Esophagus muscularis mucosa (tissue), 4 donors: Measurements from ENCODE around the gene CSMD2. TPM values are rescaled to one million over a fixed set of nuclear protein-coding genes. Genes with fewer than 3 reads are reported as not detected.

ENCODE experiments used
- DNase-seq: peaks from one replicate; pipeline ENCODE4 v3.0.0-alpha.2; 2017; ENCODE audit errors: extremely low spot score
- H3K27ac ChIP-seq, 4 donors: fragments of 200-600 bp; sonication (generic); replicated peaks in 1 of 4; 1 replicate in 3 of 4; 2 replicates in 1 of 4; pipeline ENCODE4 v1.5.1; 2016 to 2019; ENCODE audit warnings: mild to moderate bottlenecking in 1 of 4
- H3K27me3 ChIP-seq, 4 donors: fragments of 200-600 bp; sonication (generic); one replicate each; pipeline versions ENCODE4 v1.5.1 to v1.6.0; 2016 to 2019
- H3K36me3 ChIP-seq, 4 donors: fragments of 200-600 bp; sonication (generic); one replicate each; pipeline ENCODE4 v1.5.1; 2016 to 2019
- H3K4me1 ChIP-seq, 4 donors: fragments of 200-600 bp; sonication (generic); one replicate each; pipeline ENCODE4 v1.5.1; 2016 to 2019
- H3K4me3 ChIP-seq, 4 donors: fragments of 200-600 bp; sonication (generic); 1 replicate in 2 of 4; 2 replicates in 2 of 4; pipeline ENCODE4 v1.5.1; 2016 to 2019; ENCODE audit warnings: mild to moderate bottlenecking in 4 of 4, moderate library complexity in 1 of 4
- H3K9me3 ChIP-seq, 4 donors: fragments of 200-600 bp; sonication (generic); 1 replicate in 3 of 4; 2 replicates in 1 of 4; pipeline ENCODE4 v1.5.1; 2016 to 2019
- CTCF ChIP-seq, 3 experiments: fragments of 200-600 bp in 2 of 3; fragments of 450-650 bp in 1 of 3; sonication (generic) in 2 of 3; IDR thresholded peaks; one replicate each; pipeline ENCODE4 v1.5.1; 2017 to 2019; ENCODE audit warnings: antibody characterized with exemption in 3 of 3, mild to moderate bottlenecking in 2 of 3, moderate library complexity in 1 of 3
- EP300 ChIP-seq: sonication (generic); formaldehyde crosslinking; IDR thresholded peaks from one replicate; pipeline ENCODE4 v1.6.1; 2017; ENCODE audit warnings: antibody characterized with exemption
- POLR2A ChIP-seq: fragments of 450-650 bp; IDR thresholded peaks from one replicate; pipeline ENCODE4 v1.6.1; 2017; ENCODE audit warnings: antibody characterized with exemption, moderate library complexity, mild to moderate bottlenecking, low read depth
- POLR2AphosphoS5 ChIP-seq, 2 donors: sonication (generic); formaldehyde crosslinking; IDR thresholded peaks; one replicate each; pipeline ENCODE4 v1.6.1; 2017; ENCODE audit warnings: antibody characterized with exemption in 2 of 2
- WGBS: methylation state at CpG from one replicate; pipeline ENCODE4 v1.1.5; 2018; 5-methylcytosine and 5-hydroxymethylcytosine counted together
- intact Hi-C: fragments of 100-400 bp; cut with DNase I; formaldehyde crosslinking; loops from one replicate; pipeline ENCODE4 v1.15.1; 2023
- total RNA-seq, 4 donors: library from RNA; depleted of rRNA; stranded (reverse); fragments of >200 nt; gene quantifications; one replicate each; pipeline versions ENCODE4 v1.1.0 to v1.2.1, GENCODE V29; 2016

Gene CSMD2
- total RNA-seq, 4 donors from 2014 or later, result 0.26 to 0.75 (median 0.37) TPM

DNA sequence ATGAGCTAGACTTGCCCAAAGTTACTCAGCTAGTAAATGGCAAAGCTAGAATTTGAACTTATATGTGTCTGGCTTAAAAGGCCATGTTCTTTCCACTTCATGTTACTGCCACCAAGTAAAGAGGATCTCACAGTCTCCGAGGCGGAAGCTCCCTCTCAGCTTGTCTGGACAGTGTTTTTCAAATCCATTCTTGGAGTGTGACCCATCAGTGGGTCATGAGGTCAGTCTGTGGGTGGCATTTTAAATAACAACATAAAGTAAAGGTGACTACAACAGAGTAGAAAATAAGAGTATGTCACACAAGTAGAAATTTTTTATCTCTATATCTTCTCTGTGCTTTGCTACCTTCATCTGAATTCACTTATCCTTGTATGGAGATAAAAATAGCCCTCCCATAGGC, 304.4 kb downstream of the CSMD2 start:
- intact Hi-C loops, result no loop called here
- DNase-seq, result no peak
- Histone ChIP-seq H3K27ac (no peak overlapping the region), H3K4me3 (no peak overlapping the region), H3K9me3 (no peaks in the 10 kb centered on the region), H3K4me1 (no peaks in the 10 kb centered on the region), H3K27me3 (peaks cover 0 to 29% (median 0%) of the 10 kb centered on the region in 4 donors), H3K36me3 (no peaks in the 10 kb centered on the region)
- TF ChIP-seq CTCF (IDR thresholded peaks at IDR 0.05) (no peak), POLR2AphosphoS5 (IDR thresholded peaks at IDR 0.05) (no peak), POLR2A (no peak), EP300 (no peak)
- 66% methylated on average over 2 of the region's 2 CpGs for WGBS

DNA sequence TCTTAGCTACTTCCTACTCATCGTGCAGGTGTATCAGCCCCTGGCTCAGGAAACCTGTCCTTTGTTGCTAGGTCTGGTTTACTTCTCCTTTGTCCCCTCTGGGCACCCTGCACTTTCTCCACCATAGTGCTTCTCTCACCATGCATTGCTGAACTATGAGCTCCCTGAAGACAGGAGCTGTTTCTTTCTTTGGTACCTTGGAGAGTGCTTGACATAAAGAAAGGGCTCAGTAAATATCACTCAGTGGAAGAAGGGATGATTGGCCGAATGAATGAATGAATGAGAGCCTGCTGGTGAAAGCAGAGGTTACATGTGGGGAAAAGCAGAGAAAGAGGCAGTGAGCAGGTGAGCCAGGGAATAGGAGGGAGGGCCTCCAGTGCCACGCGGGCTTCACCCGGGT, 310.9 kb downstream of the CSMD2 start:
- no peak overlapping the region for H3K4me3 ChIP-seq
- H3K4me1 ChIP-seq, result no peaks in the 10 kb centered on the region
- no peaks in the 10 kb centered on the region for H3K36me3 ChIP-seq
- no peaks in the 10 kb centered on the region for H3K9me3 ChIP-seq
- intact Hi-C loops, result no loop called here
- TF ChIP-seq CTCF (IDR thresholded peaks at IDR 0.05) (no peak), EP300 (no peak), POLR2A (no peak), POLR2AphosphoS5 (IDR thresholded peaks at IDR 0.05) (no peak)
- peaks cover 0 to 25% (median 0%) of the 10 kb centered on the region in 4 donors for H3K27me3 ChIP-seq
- no peak for DNase-seq
- 87% methylated on average over 5 of the region's 5 CpGs for WGBS
- H3K27ac ChIP-seq, result no peak overlapping the region

- peaks cover 0 to 25% (median 0%) of the 10 kb centered on the region in 4 donors for H3K27me3 ChIP-seq
- no peak overlapping the region for H3K27ac ChIP-seq
- TF ChIP-seq POLR2A, result no peak
- no peak for TF ChIP-seq EP300
- no peak for TF ChIP-seq CTCF (IDR thresholded peaks at IDR 0.05)
- no peak for TF ChIP-seq POLR2AphosphoS5 (IDR thresholded peaks at IDR 0.05)
- no peak overlapping the region for H3K4me3 ChIP-seq
- no peaks in the 10 kb centered on the region for H3K9me3 ChIP-seq
- intact Hi-C loops, result no loop called here
- WGBS, result 32% methylated on average over 1 of the region's 1 CpG
- no peak for DNase-seq
- H3K36me3 ChIP-seq, result no peaks in the 10 kb centered on the region
- no peaks in the 10 kb centered on the region for H3K4me1 ChIP-seq
These were observed 311.6 kb downstream of the CSMD2 start for GRCh38 chr1:33853431-33853830.

DNA sequence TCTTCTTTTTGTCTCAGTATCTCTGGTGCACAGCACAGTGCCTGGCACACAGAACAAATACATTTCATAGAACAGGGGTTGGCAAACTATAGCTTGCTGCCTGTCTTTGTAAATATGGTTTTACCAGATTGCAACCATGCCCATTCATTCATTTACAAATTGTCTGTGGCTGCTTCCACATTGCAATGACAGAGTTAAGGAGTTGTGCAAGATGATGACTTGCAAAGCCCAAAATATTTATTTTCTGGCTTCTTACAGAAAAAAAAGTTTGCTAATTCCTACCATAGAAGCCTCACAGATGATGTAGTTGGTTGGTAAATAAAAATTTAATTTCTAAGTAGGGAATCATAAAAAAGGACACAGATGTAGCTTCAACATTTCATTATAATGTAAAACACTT, 312.3 kb downstream of the CSMD2 start:
- Histone ChIP-seq H3K36me3 (no peaks in the 10 kb centered on the region), H3K4me1 (no peaks in the 10 kb centered on the region), H3K27me3 (peaks cover 0 to 25% (median 0%) of the 10 kb centered on the region in 4 donors), H3K9me3 (no peaks in the 10 kb centered on the region), H3K4me3 (no peak overlapping the region), H3K27ac (no peak overlapping the region)
- DNase-seq, result no peak
- intact Hi-C loops, result no loop called here
- TF ChIP-seq CTCF (IDR thresholded peaks at IDR 0.05) (no peak), POLR2A (no peak), POLR2AphosphoS5 (IDR thresholded peaks at IDR 0.05) (no peak), EP300 (no peak)

GRCh38 chr1:33850481-33850880, 314.5 kb downstream of the CSMD2 start:
- intact Hi-C loops, result no loop called here
- no peak for TF ChIP-seq CTCF (IDR thresholded peaks at IDR 0.05)
- TF ChIP-seq EP300, result no peak
- TF ChIP-seq POLR2A, result no peak
- no peak for TF ChIP-seq POLR2AphosphoS5 (IDR thresholded peaks at IDR 0.05)
- no peaks in the 10 kb centered on the region for H3K4me1 ChIP-seq
- no peak overlapping the region for H3K27ac ChIP-seq
- H3K9me3 ChIP-seq, result no peaks in the 10 kb centered on the region
- H3K27me3 ChIP-seq, result peaks cover 0 to 6% (median 0%) of the 10 kb centered on the region in 4 donors
- H3K36me3 ChIP-seq, result no peaks in the 10 kb centered on the region
- DNase-seq, result no peak
- no peak overlapping the region for H3K4me3 ChIP-seq
- 85% methylated on average over 1 of the region's 1 CpG for WGBS
